ENCODE data around the gene CDPF1. TPM values are rescaled to one million over a fixed set of nuclear protein-coding genes. Genes with fewer than 3 reads are reported as not detected.
A peak's percentile ranks its signal among the peaks of the same experiment; 100 is the strongest.

The CDPF1 gene
- total and polyA plus RNA-seq, 2 of the 13 experiments (the other 11 are each of a cell fraction or from before 2014, with no cell fraction given), result 5.2 to 8.1 TPM

GRCh38 chr22:46256358-46256958 lies 6.4 kb upstream of the CDPF1 start (continued):
- no peak for TF ChIP-seq ELF3 (CRISPR knock-in tag; IDR thresholded peaks at IDR 0.05)
- no peak for TF ChIP-seq ZNF558 (CRISPR knock-in tag; IDR thresholded peaks at IDR 0.05; ENCODE audit: borderline replicate concordance)
- TF ChIP-seq CHCHD3 (CRISPR knock-in tag; IDR thresholded peaks at IDR 0.05), result no peak

GRCh38 chr22:46251816-46252380 lies 1.8 kb upstream of the CDPF1 start:
- ChIA-PET CTCF (ENCODE audit: low intra/inter-chr PET ratio, low total read pairs) (no interaction called here), POLR2A (interaction anchor here (7.2 kb wide), 1 partner anchor 17 kb away, joined by 83 read pairs; the partner anchor contains the start of gene TTC38)
- Histone ChIP-seq H3K27ac (ENCODE audit: extremely low read length, insufficient read depth, low read length) (no peak overlapping the region), H4K20me1 (ENCODE audit: insufficient read depth, low read length) (no peaks in the 10 kb centered on the region), H3K4me2 (ENCODE audit: low read depth, low read length) (peak overlapping the region; percentile 83), H3K27me3 (ENCODE audit: control insufficient read depth in 1 of 2, insufficient read depth in 2 of 2, low read length in 2 of 2) (no peaks in the 10 kb centered on the region), H2AFZ (ENCODE audit: low read length) (no peak overlapping the region), H3K36me3 (replicated peaks in 1 of 2; ENCODE audit: control insufficient read depth in 1 of 2, insufficient read depth in 2 of 2, low read length in 2 of 2) (0 out of 5 replicates have a peak, but pooled peaks cover 0 to 2% of the 10 kb centered on the region in 2 experiments), H3K9ac (ENCODE audit: insufficient read depth, low read depth, low read length) (peak overlapping the region; percentile 88; the same call in 1 of the 2 replicates), H3K9me3 (ENCODE audit: low read length) (no peaks in the 10 kb centered on the region), H3K79me2 (ENCODE audit: insufficient read depth, low read length) (peaks cover 4% of the 10 kb centered on the region), H3K4me1 (ENCODE audit: insufficient read depth, low read length) (peaks cover 61% of the 10 kb centered on the region), H3K4me3 (replicated peaks in 1 of 3; ENCODE audit: insufficient read depth in 1 of 3, low read depth in 2 of 3, low read length in 3 of 3) (no peak overlapping the region; a peak in 1 of 6 replicates)
- FAIRE-seq (no peak), ATAC-seq (no peak), DNase-seq (ENCODE audit: low spot score) (no peak)
- WGBS (ENCODE audit: low lambda C conversion rate), result 94% methylated on average over 9 of the region's 9 CpGs
- in situ Hi-C loops (cut with HindIII; ENCODE audit: extremely low pct_ligation_motif_present, low pct_unique_long_range_greater_than_20kb), result no loop called here
- intact Hi-C loops (cut with micrococcal nuclease; ENCODE audit: unreplicated experiment), result loop anchor here (2.0 kb wide), 1 partner anchor 15 kb away; no protein-coding TSS in a partner anchor
- no TSS peak for BruUV-seq (replicated peaks)
- TF ChIP-seq PRPF4 (IDR thresholded peaks at IDR 0.05; ENCODE audit: low read depth, low read length, poor library complexity, severe bottlenecking), result no peak
- no peak for TF ChIP-seq KMT2A (CRISPR knock-in tag; IDR thresholded peaks at IDR 0.05)
- TF ChIP-seq YEATS4 (CRISPR knock-in tag; IDR thresholded peaks at IDR 0.05; ENCODE audit: borderline replicate concordance), result no peak
- no peak for TF ChIP-seq TOE1 (CRISPR knock-in tag; IDR thresholded peaks at IDR 0.05)

Data from HepG2 (cell line).